Measurements from ENCODE around the gene ETS1.
A peak's percentile ranks its signal among the peaks of the same experiment; 100 is the strongest.

Gene ETS1

GRCh38 chr11:128490092-128490491 lies 97.3 kb downstream of the ETS1 start:
- TF ChIP-seq CTCF (IDR thresholded peaks at IDR 0.05; ENCODE audit: low read depth, low read length) (no peak), EZH2phosphoT487 (IDR thresholded peaks at IDR 0.05; ENCODE audit: low read depth) (no peak)
- Histone ChIP-seq H3K9me3 (ENCODE audit: insufficient read depth, low read length) (no peaks in the 10 kb centered on the region), H3K4me1 (ENCODE audit: low read length) (peaks cover 36% of the 10 kb centered on the region), H2AFZ (ENCODE audit: low read depth, low read length) (no peak overlapping the region), H3K4me3 (ENCODE audit: low read length) (no peak overlapping the region), H3K36me3 (replicated peaks; ENCODE audit: low read depth, low read length) (peaks cover 77% of the 10 kb centered on the region), H4K20me1 (ENCODE audit: insufficient read depth, low read length) (peaks cover 28% of the 10 kb centered on the region), H3K27ac (ENCODE audit: low read length) (no peak overlapping the region), H3K79me2 (ENCODE audit: low read length) (peaks cover 43% of the 10 kb centered on the region), H3K9ac (ENCODE audit: low read length) (no peak overlapping the region), H3K27me3 (ENCODE audit: low read depth, low read length) (no peaks in the 10 kb centered on the region), H3K4me2 (ENCODE audit: low read length) (no peak overlapping the region)

- Histone ChIP-seq H3K79me2 (ENCODE audit: low read length) (peaks cover 27% of the 10 kb centered on the region), H3K9me3 (ENCODE audit: insufficient read depth, low read length) (no peaks in the 10 kb centered on the region), H2AFZ (ENCODE audit: low read depth, low read length) (no peak overlapping the region), H4K20me1 (ENCODE audit: insufficient read depth, low read length) (peaks cover 20% of the 10 kb centered on the region; the same call in 1 of the 2 replicates), H3K36me3 (replicated peaks; ENCODE audit: low read depth, low read length) (peaks cover 84% of the 10 kb centered on the region), H3K9ac (ENCODE audit: low read length) (no peak overlapping the region), H3K27me3 (ENCODE audit: low read depth, low read length) (no peaks in the 10 kb centered on the region), H3K4me3 (ENCODE audit: low read length) (no peak overlapping the region), H3K4me2 (ENCODE audit: low read length) (no peak overlapping the region), H3K4me1 (ENCODE audit: low read length) (peaks cover 38% of the 10 kb centered on the region), H3K27ac (ENCODE audit: low read length) (no peak overlapping the region)
- TF ChIP-seq EZH2phosphoT487 (IDR thresholded peaks at IDR 0.05; ENCODE audit: low read depth) (no peak), CTCF (IDR thresholded peaks at IDR 0.05; ENCODE audit: low read depth, low read length) (no peak)
Measured at GRCh38 chr11:128488471-128488870, 98.9 kb downstream of the ETS1 start.

- Histone ChIP-seq H2AFZ (ENCODE audit: low read depth, low read length) (no peak overlapping the region), H3K27ac (ENCODE audit: low read length) (no peak overlapping the region), H3K79me2 (ENCODE audit: low read length) (peaks cover 22% of the 10 kb centered on the region), H3K27me3 (ENCODE audit: low read depth, low read length) (no peaks in the 10 kb centered on the region), H3K4me3 (ENCODE audit: low read length) (no peak overlapping the region), H3K9me3 (ENCODE audit: insufficient read depth, low read length) (no peaks in the 10 kb centered on the region), H3K4me2 (ENCODE audit: low read length) (no peak overlapping the region), H3K9ac (ENCODE audit: low read length) (no peak overlapping the region), H3K36me3 (replicated peaks; ENCODE audit: low read depth, low read length) (peaks cover 79% of the 10 kb centered on the region), H4K20me1 (ENCODE audit: insufficient read depth, low read length) (peaks cover 15% of the 10 kb centered on the region; the same call in 1 of the 2 replicates), H3K4me1 (ENCODE audit: low read length) (peaks cover 38% of the 10 kb centered on the region)
- TF ChIP-seq CTCF (IDR thresholded peaks at IDR 0.05; ENCODE audit: low read depth, low read length) (no peak), EZH2phosphoT487 (IDR thresholded peaks at IDR 0.05; ENCODE audit: low read depth) (no peak)
Measured at GRCh38 chr11:128487978-128488377, 99.4 kb downstream of the ETS1 start.

GRCh38 chr11:128484172-128484571 lies 103.2 kb downstream of the ETS1 start:
- Histone ChIP-seq H3K9me3 (ENCODE audit: insufficient read depth, low read length) (no peaks in the 10 kb centered on the region), H3K27ac (ENCODE audit: low read length) (peak overlapping the region; percentile 89), H3K4me2 (ENCODE audit: low read length) (peak overlapping the region; percentile 46), H3K4me1 (ENCODE audit: low read length) (peaks cover 42% of the 10 kb centered on the region), H3K9ac (ENCODE audit: low read length) (peak overlapping the region; percentile 5; the same call in 1 of the 2 replicates), H3K79me2 (ENCODE audit: low read length) (peaks cover 19% of the 10 kb centered on the region), H4K20me1 (ENCODE audit: insufficient read depth, low read length) (no peaks in the 10 kb centered on the region), H2AFZ (ENCODE audit: low read depth, low read length) (no peak overlapping the region), H3K36me3 (replicated peaks; ENCODE audit: low read depth, low read length) (peaks cover 77% of the 10 kb centered on the region), H3K27me3 (ENCODE audit: low read depth, low read length) (no peaks in the 10 kb centered on the region), H3K4me3 (ENCODE audit: low read length) (no peak overlapping the region)
- no peak for TF ChIP-seq EZH2phosphoT487 (IDR thresholded peaks at IDR 0.05; ENCODE audit: low read depth)
- 0 out of 2 replicates have a peak, but pooled peaks have one; percentile 7 for TF ChIP-seq CTCF (IDR thresholded peaks at IDR 0.05; ENCODE audit: low read depth, low read length)
